MM.1S (cell line): Measurements from ENCODE around the gene CLCN4.

Experiments
- DNase-seq: peaks from one replicate; pipeline ENCODE4 v3.0.0-alpha.2; 2015
- H2AFZ ChIP-seq: fragments of 300-600 bp; sonication (generic); 2 replicates; pipeline ENCODE4 v1.6.0; 2016; ENCODE audit warnings: antibody characterized with exemption, low read length
- H3F3A ChIP-seq: fragments of 300-600 bp; sonication (generic); 2 replicates; pipeline ENCODE4 v1.6.1; 2016; ENCODE audit warnings: mild to moderate bottlenecking, antibody characterized with exemption, low read length, moderate library complexity, mixed read lengths; ENCODE audit not compliant: insufficient read depth
- H3K27ac ChIP-seq: fragments of 300-600 bp; sonication (generic); 2 replicates; pipeline ENCODE4 v1.5.1; 2016; ENCODE audit warnings: mild to moderate bottlenecking, low read length
- H3K27me3 ChIP-seq: fragments of 300-600 bp; sonication (generic); replicated peaks from 2 replicates; pipeline ENCODE4 v1.6.0; 2016; ENCODE audit warnings: low read length; ENCODE audit not compliant: insufficient read depth
- H3K36me3 ChIP-seq: fragments of 300-600 bp; sonication (generic); replicated peaks from 2 replicates; pipeline ENCODE4 v1.6.1; 2016; ENCODE audit warnings: mild to moderate bottlenecking, low read length, mixed read lengths; ENCODE audit not compliant: insufficient read depth
- H3K4me1 ChIP-seq: fragments of 300-600 bp; sonication (generic); 2 replicates; pipeline ENCODE4 v1.6.1; 2016; ENCODE audit warnings: low read length, mixed read lengths
- H3K4me2 ChIP-seq: fragments of 300-600 bp; sonication (generic); 2 replicates; pipeline ENCODE4 v1.6.0; 2016; ENCODE audit warnings: low read depth, low read length
- H3K4me3 ChIP-seq: fragments of 300-600 bp; sonication (generic); 2 replicates; pipeline ENCODE4 v1.5.1; 2016; ENCODE audit warnings: low read length, mixed read lengths
- H3K79me2 ChIP-seq: fragments of 300-600 bp; sonication (generic); 2 replicates; pipeline ENCODE4 v1.6.1; 2016; ENCODE audit warnings: mixed run types, low read length, mixed read lengths
- H3K9ac ChIP-seq: fragments of 300-600 bp; sonication (generic); 2 replicates; pipeline ENCODE4 v1.6.1; 2016; ENCODE audit warnings: low read length, mixed read lengths
- H3K9me2 ChIP-seq: fragments of 300-600 bp; sonication (generic); replicated peaks from 2 replicates; pipeline ENCODE4 v1.6.1; 2016; ENCODE audit warnings: mild to moderate bottlenecking, low read length, mixed read lengths; ENCODE audit not compliant: insufficient read depth
- H3K9me3 ChIP-seq: fragments of 300-600 bp; sonication (generic); replicated peaks from 2 replicates; pipeline ENCODE4 v1.6.1; 2016; ENCODE audit warnings: mild to moderate bottlenecking, low read length, mixed read lengths; ENCODE audit not compliant: insufficient read depth
- H4K20me1 ChIP-seq: fragments of 300-600 bp; sonication (generic); 2 replicates; pipeline ENCODE4 v1.6.1; 2016; ENCODE audit warnings: mild to moderate bottlenecking, low read length, moderate library complexity, mixed read lengths; ENCODE audit not compliant: insufficient read depth
- CTCF ChIP-seq: fragments of 300-600 bp; sonication (generic); IDR thresholded peaks from 2 replicates; pipeline ENCODE4 v1.5.1; 2016; ENCODE audit warnings: antibody characterized with exemption, low read length, mixed read lengths
- EZH2 ChIP-seq: fragments of 300-600 bp; sonication (generic); optimal IDR thresholded peaks from 2 replicates; pipeline ENCODE3; 2017; ENCODE audit warnings: low read depth, mild to moderate bottlenecking, antibody characterized with exemption, low read length, mixed read lengths
- EZH2phosphoT487 ChIP-seq: fragments of 300-600 bp; sonication (generic); IDR thresholded peaks from 2 replicates; pipeline ENCODE4 v1.6.1; 2018; ENCODE audit warnings: antibody characterized with exemption, low read length

CLCN4 gene

GRCh38 chrX:10221651-10222050 lies 64.9 kb downstream of the CLCN4 start:
- no peak overlapping the region for H3K9ac ChIP-seq
- no peaks in the 10 kb centered on the region for H3K79me2 ChIP-seq
- DNase-seq: no peak
- no peak overlapping the region for H3K4me2 ChIP-seq
- H3K4me1 ChIP-seq: no peaks in the 10 kb centered on the region
- no peak overlapping the region for H3K27ac ChIP-seq
- no peak overlapping the region for H3K4me3 ChIP-seq
- no peak for TF ChIP-seq EZH2
- no peaks in the 10 kb centered on the region for H3K9me3 ChIP-seq
- H4K20me1 ChIP-seq: no peaks in the 10 kb centered on the region
- no peaks in the 10 kb centered on the region for H3F3A ChIP-seq
- H3K27me3 ChIP-seq: no peaks in the 10 kb centered on the region
- no peaks in the 10 kb centered on the region for H3K36me3 ChIP-seq
- no peak overlapping the region for H2AFZ ChIP-seq
- no peaks in the 10 kb centered on the region for H3K9me2 ChIP-seq

GRCh38 chrX:10223276-10223675 lies 66.5 kb downstream of the CLCN4 start:
- Histone ChIP-seq H3F3A (no peaks in the 10 kb centered on the region), H3K36me3 (no peaks in the 10 kb centered on the region), H4K20me1 (no peaks in the 10 kb centered on the region), H3K27ac (no peak overlapping the region), H3K9me2 (no peaks in the 10 kb centered on the region), H3K79me2 (no peaks in the 10 kb centered on the region), H2AFZ (no peak overlapping the region), H3K9me3 (no peaks in the 10 kb centered on the region), H3K4me1 (no peaks in the 10 kb centered on the region), H3K4me2 (no peak overlapping the region), H3K4me3 (no peak overlapping the region), H3K9ac (no peak overlapping the region), H3K27me3 (no peaks in the 10 kb centered on the region)
- DNase-seq: no peak
- no peak for TF ChIP-seq CTCF
- TF ChIP-seq EZH2phosphoT487: no peak
- TF ChIP-seq EZH2: no peak

- Histone ChIP-seq H3F3A (no peaks in the 10 kb centered on the region), H3K27me3 (no peaks in the 10 kb centered on the region), H3K9me3 (no peaks in the 10 kb centered on the region), H4K20me1 (no peaks in the 10 kb centered on the region), H3K4me3 (no peak overlapping the region), H3K4me1 (no peaks in the 10 kb centered on the region), H3K9me2 (no peaks in the 10 kb centered on the region), H2AFZ (no peak overlapping the region), H3K4me2 (no peak overlapping the region), H3K27ac (no peak overlapping the region), H3K9ac (no peak overlapping the region), H3K79me2 (no peaks in the 10 kb centered on the region), H3K36me3 (no peaks in the 10 kb centered on the region)
- TF ChIP-seq EZH2 (no peak), EZH2phosphoT487 (no peak), CTCF (no peak)
- no peak for DNase-seq
Measured at GRCh38 chrX:10223781-10224180, 67.0 kb downstream of the CLCN4 start.

GRCh38 chrX:10230222-10230621 lies 73.4 kb downstream of the CLCN4 start:
- Histone ChIP-seq H3K9me3 (no peaks in the 10 kb centered on the region), H3K27me3 (no peaks in the 10 kb centered on the region), H3K4me2 (no peak overlapping the region), H4K20me1 (no peaks in the 10 kb centered on the region), H3F3A (no peaks in the 10 kb centered on the region), H3K79me2 (no peaks in the 10 kb centered on the region), H3K9ac (no peak overlapping the region), H3K36me3 (no peaks in the 10 kb centered on the region), H3K27ac (no peak overlapping the region), H3K4me3 (no peak overlapping the region), H3K9me2 (no peaks in the 10 kb centered on the region), H2AFZ (no peak overlapping the region), H3K4me1 (no peaks in the 10 kb centered on the region)
- no peak for TF ChIP-seq CTCF
- no peak for DNase-seq
